PFSK-1 (cell line): ENCODE results near the gene ARHGAP35.

Experiments used
- FOXP2 ChIP-seq: optimal IDR thresholded peaks from 2 replicates; pipeline ENCODE3; 2011; ENCODE audit warnings: borderline replicate concordance, control low read depth, inconsistent platforms; ENCODE audit not compliant: insufficient read depth; ENCODE audit errors: extremely low read length, extremely low read depth
- POLR2AphosphoS5 ChIP-seq: IDR thresholded peaks from 2 replicates; pipeline ENCODE4 v1.6.1; 2012; ENCODE audit warnings: low read depth, mild to moderate bottlenecking, control low read depth, low read length, moderate library complexity
- REST ChIP-seq, 2 experiments: IDR thresholded peaks; 2 replicates each; pipeline versions ENCODE4 v1.6.1 to v1.8.0; 2011 to 2012; ENCODE audit warnings: low read depth in 2 of 2, low read length in 2 of 2, control low read depth in 1 of 2, inconsistent platforms in 1 of 2, mild to moderate bottlenecking in 1 of 2, moderate library complexity in 1 of 2; ENCODE audit not compliant: insufficient read depth in 1 of 2
- SIN3A ChIP-seq: IDR thresholded peaks from 2 replicates; pipeline ENCODE4 v1.6.1; 2012; ENCODE audit warnings: mild to moderate bottlenecking, low read length, moderate library complexity, borderline replicate concordance; ENCODE audit not compliant: insufficient read depth
- TAF1 ChIP-seq: IDR thresholded peaks from 2 replicates; pipeline ENCODE4 v1.6.1; 2012; ENCODE audit warnings: low read length, control low read depth, borderline replicate concordance; ENCODE audit not compliant: insufficient read depth

The ARHGAP35 gene

GRCh38 chr19:46847528-46847927 lies 13.3 kb upstream of the ARHGAP35 start:
- TF ChIP-seq POLR2AphosphoS5 (no peak), TAF1 (no peak), FOXP2 (no peak), SIN3A (no peak), REST (IDR thresholded peaks at IDR 0.05; ENCODE audit: insufficient read depth in 1 of 2, low read depth in 2 of 2, low read length in 2 of 2) (no peak)

GRCh38 chr19:46848389-46848788 lies 12.4 kb upstream of the ARHGAP35 start:
- TF ChIP-seq REST (IDR thresholded peaks at IDR 0.05; ENCODE audit: insufficient read depth in 1 of 2, low read depth in 2 of 2, low read length in 2 of 2) (no peak), SIN3A (no peak), FOXP2 (no peak), POLR2AphosphoS5 (no peak), TAF1 (no peak)

- TF ChIP-seq FOXP2 = no peak
- TF ChIP-seq SIN3A = no peak
- no peak for TF ChIP-seq REST (IDR thresholded peaks at IDR 0.05; ENCODE audit: insufficient read depth in 1 of 2, low read depth in 2 of 2, low read length in 2 of 2)
- no peak for TF ChIP-seq POLR2AphosphoS5
- no peak for TF ChIP-seq TAF1
These were observed 11.2 kb upstream of the ARHGAP35 start for GRCh38 chr19:46849610-46850009.

GRCh38 chr19:46850228-46851203 lies 10.3 kb upstream of the ARHGAP35 start, which contains the start of gene AP2S1:
Gene AP2S1 (minus strand): TSS chr19:46850846. CDS start chr19:46850766, 80 bp downstream.
- TF ChIP-seq TAF1 (peak; percentile 65; the same call in 1 of the 2 replicates), REST (IDR thresholded peaks at IDR 0.05; ENCODE audit: insufficient read depth in 1 of 2, low read depth in 2 of 2, low read length in 2 of 2) (0 out of 4 replicates have a peak, but pooled peaks of 1 of the 2 experiments have one; percentile 28), SIN3A (0 out of 2 replicates have a peak, but pooled peaks have one; percentile 62), POLR2AphosphoS5 (peak; percentile 76), FOXP2 (peak; percentile 63)
